LNCaP clone FGC (cell line): ENCODE measurements around the gene ATP8B4.

ENCODE experiments used
- DNase-seq: peaks from one replicate; pipeline ENCODE4 v3.0.0-alpha.2; 2011; ENCODE audit warnings: low read depth
- H3K4me3 ChIP-seq: 2 replicates; pipeline ENCODE4 v1.5.1; 2011; ENCODE audit warnings: mild to moderate bottlenecking, low read depth, low read length, control low read depth
- CTCF ChIP-seq: IDR thresholded peaks from 2 replicates; pipeline ENCODE4 v1.5.1; 2012; ENCODE audit warnings: mild to moderate bottlenecking; ENCODE audit not compliant: control insufficient read depth, insufficient read depth; ENCODE audit errors: extremely low read depth

ATP8B4 gene

DNA sequence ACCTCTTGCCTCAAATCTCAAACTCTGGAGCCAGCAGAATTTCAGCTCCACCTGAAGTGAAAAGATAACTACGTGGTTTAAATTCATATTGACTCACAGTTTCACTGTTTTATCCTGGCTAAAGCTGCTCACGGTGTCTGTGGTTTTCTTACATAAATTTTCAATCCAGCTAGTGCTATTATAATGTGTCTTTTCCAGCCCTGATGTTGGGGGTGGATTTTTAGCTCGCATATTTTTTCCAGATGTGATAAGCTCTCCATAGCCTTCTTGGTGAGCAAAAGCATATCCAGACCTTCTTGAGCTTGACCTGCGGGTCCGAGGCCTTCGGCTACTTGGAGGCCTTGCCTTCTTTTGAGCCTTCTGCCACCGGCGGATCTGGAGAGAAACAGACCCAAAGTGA lies 258.9 kb downstream of the ATP8B4 start:
- H3K4me3 ChIP-seq: no peak overlapping the region
- no peak for DNase-seq
- no peak for TF ChIP-seq CTCF

GRCh38 chr15:49857496-49858475 lies 261.2 kb downstream of the ATP8B4 start:
- no peak for DNase-seq
- no peak for TF ChIP-seq CTCF
- no peak overlapping the region for H3K4me3 ChIP-seq

- TF ChIP-seq CTCF: no peak
- no peak overlapping the region for H3K4me3 ChIP-seq
- no peak for DNase-seq
Measured at GRCh38 chr15:49855917-49856637, 263.0 kb downstream of the ATP8B4 start.

- TF ChIP-seq CTCF: no peak
- no peak overlapping the region for H3K4me3 ChIP-seq
- DNase-seq: no peak
Measured at GRCh38 chr15:49852756-49853155, 266.3 kb downstream of the ATP8B4 start.

GRCh38 chr15:49848807-49849206 lies 270.2 kb downstream of the ATP8B4 start:
- TF ChIP-seq CTCF: no peak
- no peak overlapping the region for H3K4me3 ChIP-seq

DNA sequence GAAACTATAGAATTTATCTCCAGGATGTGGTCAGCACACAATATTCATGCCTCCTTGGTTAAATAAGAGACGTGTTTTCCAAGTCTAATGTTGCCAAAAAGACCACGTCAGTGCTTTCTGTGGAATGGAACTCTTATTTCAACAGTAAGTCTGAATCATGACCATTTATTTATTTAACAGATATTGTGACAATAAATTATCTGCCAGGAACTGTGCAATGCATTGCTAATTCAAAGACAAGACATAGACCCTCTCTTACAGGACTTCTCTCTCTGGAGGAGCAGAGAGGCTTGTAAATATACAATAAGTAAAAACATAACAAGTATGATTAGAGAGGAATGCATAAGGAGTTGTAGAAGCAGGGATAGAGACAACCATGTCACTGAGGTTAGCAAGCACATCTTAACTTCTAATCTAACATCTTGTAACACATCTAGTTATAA lies 270.7 kb downstream of the ATP8B4 start:
- H3K4me3 ChIP-seq: no peak overlapping the region
- peak; percentile 15 for DNase-seq
- no peak for TF ChIP-seq CTCF

More at GRCh38 chr15:49848807-49849206, 270.2 kb downstream of the ATP8B4 start:
- DNase-seq: no peak
